GM23338 (cell line): ENCODE data around the gene PRSS50. TPM values are rescaled to one million over a fixed set of nuclear protein-coding genes. Genes with fewer than 3 reads are reported as not detected.

Source experiments
- ATAC-seq: fragments of 200-7000 bp; cut with Tn5 transposase; 3 replicates; pipeline ENCODE4 v1.9.1; 2020
- DNase-seq: peaks from one replicate; pipeline ENCODE4 v3.0.0-alpha.2; 2015; ENCODE audit warnings: low spot score
- H2AFZ ChIP-seq: fragments of 200-600 bp; sonication (generic); 2 replicates; pipeline ENCODE4 v1.8.0; 2016; ENCODE audit warnings: antibody characterized with exemption, mild to moderate bottlenecking, moderate library complexity
- H3F3A ChIP-seq: fragments of 200-600 bp; sonication (generic); replicated peaks from 2 replicates; pipeline ENCODE4 v1.8.0; 2017; ENCODE audit warnings: antibody characterized with exemption, mixed run types, low read depth
- H3K27ac ChIP-seq: fragments of 200-600 bp; sonication (generic); 2 replicates; pipeline ENCODE4 v1.6.1; 2016; ENCODE audit warnings: low read depth
- H3K27me3 ChIP-seq: fragments of 200-600 bp; sonication (generic); 2 replicates; pipeline ENCODE4 v1.8.0; 2016; ENCODE audit warnings: mild to moderate bottlenecking, mixed run types, moderate library complexity; ENCODE audit not compliant: insufficient read depth
- H3K36me3 ChIP-seq: fragments of 200-600 bp; sonication (generic); 2 replicates; pipeline ENCODE4 v1.8.0; 2016; ENCODE audit warnings: mild to moderate bottlenecking; ENCODE audit not compliant: insufficient read depth
- H3K4me1 ChIP-seq: fragments of 200-600 bp; sonication (generic); 2 replicates; pipeline ENCODE4 v1.8.0; 2016; ENCODE audit warnings: mild to moderate bottlenecking, moderate library complexity; ENCODE audit not compliant: insufficient read depth
- H3K4me2 ChIP-seq: fragments of 200-600 bp; sonication (generic); 2 replicates; pipeline ENCODE4 v1.7.1; 2017; ENCODE audit warnings: mixed run types
- H3K4me3 ChIP-seq: fragments of 200-600 bp; sonication (generic); 2 replicates; pipeline ENCODE4 v1.6.1; 2016; ENCODE audit warnings: mixed run types
- H3K79me2 ChIP-seq: fragments of 200-600 bp; sonication (generic); replicated peaks from 2 replicates; pipeline ENCODE4 v1.8.0; 2017; ENCODE audit warnings: mild to moderate bottlenecking; ENCODE audit not compliant: insufficient read depth
- H3K9me2 ChIP-seq: fragments of 200-600 bp; sonication (generic); 2 replicates; pipeline ENCODE4 v1.8.0; 2017; ENCODE audit not compliant: insufficient read depth
- H4K20me1 ChIP-seq: fragments of 200-600 bp; sonication (generic); replicated peaks from 2 replicates; pipeline ENCODE4 v1.8.0; 2017; ENCODE audit warnings: mild to moderate bottlenecking; ENCODE audit not compliant: insufficient read depth
- H3K27ac Mint-ChIP-seq: 2 replicates; pipeline ENCODE4 v1.8.0; 2020; ENCODE audit warnings: inconsistent platforms, mild to moderate bottlenecking, moderate library complexity, mixed read lengths
- H3K27me3 Mint-ChIP-seq: 3 replicates; pipeline ENCODE4 v1.8.0; 2022; ENCODE audit warnings: low read depth, mild to moderate bottlenecking, moderate library complexity, mixed read lengths, inconsistent platforms; ENCODE audit not compliant: insufficient read depth, poor library complexity
- H3K36me3 Mint-ChIP-seq: 3 replicates; pipeline ENCODE4 v1.8.0; 2021; ENCODE audit warnings: low read depth, mild to moderate bottlenecking, inconsistent platforms, moderate library complexity, mixed read lengths
- H3K4me1 Mint-ChIP-seq: 3 replicates; pipeline ENCODE4 v1.8.0; 2020; ENCODE audit warnings: mild to moderate bottlenecking, inconsistent platforms, mixed read lengths
- H3K4me3 Mint-ChIP-seq: 3 replicates; pipeline ENCODE4 v1.8.0; 2021; ENCODE audit warnings: moderate library complexity, mild to moderate bottlenecking, inconsistent platforms, mixed read lengths
- H3K9me3 Mint-ChIP-seq: 3 replicates; pipeline ENCODE4 v1.8.0; 2020; ENCODE audit warnings: moderate library complexity, mild to moderate bottlenecking, inconsistent platforms, mixed read lengths
- CREB1 ChIP-seq: fragments of 250-450 bp; sonication (Bioruptor Pico); IDR thresholded peaks from 2 replicates; pipeline ENCODE4 v1.5.0; 2020; ENCODE audit warnings: low read depth, mild to moderate bottlenecking, moderate library complexity
- EZH2 ChIP-seq: fragments of 200-600 bp; sonication (generic); IDR thresholded peaks from one replicate; pipeline ENCODE4 v1.8.0; 2017; ENCODE audit warnings: antibody characterized with exemption, mild to moderate bottlenecking, low read depth; ENCODE audit not compliant: unreplicated experiment
- EZH2phosphoT487 ChIP-seq: fragments of 200-600 bp; sonication (generic); IDR thresholded peaks from one replicate; pipeline ENCODE4 v1.8.1; 2018; ENCODE audit warnings: antibody characterized with exemption; ENCODE audit not compliant: unreplicated experiment
- JUNB ChIP-seq: IDR thresholded peaks from one replicate; pipeline ENCODE4 v1.6.1; 2016; ENCODE audit warnings: antibody characterized with exemption; ENCODE audit not compliant: unreplicated experiment
- NANOG ChIP-seq: IDR thresholded peaks from 2 replicates; pipeline ENCODE4 v1.6.1; 2016; ENCODE audit warnings: antibody characterized with exemption, borderline replicate concordance
- POLR2AphosphoS5 ChIP-seq: IDR thresholded peaks from 2 replicates; pipeline ENCODE4 v1.6.1; 2016; ENCODE audit warnings: antibody characterized with exemption, low read depth
- STAT1 ChIP-seq: IDR thresholded peaks from one replicate; pipeline ENCODE4 v1.6.1; 2016; ENCODE audit warnings: antibody characterized with exemption; ENCODE audit not compliant: unreplicated experiment
- ZNF114 ChIP-seq: fragments of 250-450 bp; sonication (Bioruptor Pico); IDR thresholded peaks from 2 replicates; pipeline ENCODE4 v1.5.0; 2020; ENCODE audit warnings: mild to moderate bottlenecking, moderate library complexity
- ZNF331 ChIP-seq: fragments of 250-450 bp; sonication (Bioruptor Pico); IDR thresholded peaks from 2 replicates; pipeline ENCODE4 v1.5.0; 2020; ENCODE audit warnings: low read depth, mild to moderate bottlenecking, moderate library complexity
- polyA plus RNA-seq: library from polyadenylated mRNA; unstranded; fragments of >200 nt; fragmentation: Nextera tagmentation; extraction: Ambion mirVana; gene quantifications from 2 replicates; pipeline ENCODE4 v1.2.1, GENCODE V29; 2016
- total RNA-seq: library from RNA; depleted of rRNA; stranded (reverse); fragments of >200 nt; shearing (Covaris generic); gene quantifications from 2 replicates; pipeline ENCODE4 v1.2.3, GENCODE V29; 2014
- TF ChIP-seq, protein P1 (sequence below): fragments of 250-450 bp; sonication (Bioruptor Pico); IDR thresholded peaks from 2 replicates; pipeline ENCODE4 v1.5.0; 2020; ENCODE audit warnings: mild to moderate bottlenecking, moderate library complexity
- TF ChIP-seq, protein P2 (sequence below): IDR thresholded peaks from 2 replicates; pipeline ENCODE4 v1.6.1; 2016; ENCODE audit warnings: antibody characterized with exemption
- TF ChIP-seq, protein P3 (sequence below), 2 experiments: fragments of 200-600 bp in 1 of 2; sonication (generic) in 1 of 2; conservative IDR thresholded peaks; 2 replicates each; pipeline versions ENCODE4 v1.5.1 to v1.6.1; 2016 to 2017; ENCODE audit warnings: antibody characterized with exemption in 2 of 2, low read depth in 2 of 2, mild to moderate bottlenecking in 2 of 2, moderate library complexity in 1 of 2
- TF ChIP-seq, protein P4 (sequence below): IDR thresholded peaks from one replicate; pipeline ENCODE4 v1.6.1; 2018; ENCODE audit warnings: antibody characterized with exemption; ENCODE audit not compliant: unreplicated experiment

Gene PRSS50
- total and polyA plus RNA-seq, 2 experiments from 2014 or later = 0.60 to 1.5 TPM

DNA sequence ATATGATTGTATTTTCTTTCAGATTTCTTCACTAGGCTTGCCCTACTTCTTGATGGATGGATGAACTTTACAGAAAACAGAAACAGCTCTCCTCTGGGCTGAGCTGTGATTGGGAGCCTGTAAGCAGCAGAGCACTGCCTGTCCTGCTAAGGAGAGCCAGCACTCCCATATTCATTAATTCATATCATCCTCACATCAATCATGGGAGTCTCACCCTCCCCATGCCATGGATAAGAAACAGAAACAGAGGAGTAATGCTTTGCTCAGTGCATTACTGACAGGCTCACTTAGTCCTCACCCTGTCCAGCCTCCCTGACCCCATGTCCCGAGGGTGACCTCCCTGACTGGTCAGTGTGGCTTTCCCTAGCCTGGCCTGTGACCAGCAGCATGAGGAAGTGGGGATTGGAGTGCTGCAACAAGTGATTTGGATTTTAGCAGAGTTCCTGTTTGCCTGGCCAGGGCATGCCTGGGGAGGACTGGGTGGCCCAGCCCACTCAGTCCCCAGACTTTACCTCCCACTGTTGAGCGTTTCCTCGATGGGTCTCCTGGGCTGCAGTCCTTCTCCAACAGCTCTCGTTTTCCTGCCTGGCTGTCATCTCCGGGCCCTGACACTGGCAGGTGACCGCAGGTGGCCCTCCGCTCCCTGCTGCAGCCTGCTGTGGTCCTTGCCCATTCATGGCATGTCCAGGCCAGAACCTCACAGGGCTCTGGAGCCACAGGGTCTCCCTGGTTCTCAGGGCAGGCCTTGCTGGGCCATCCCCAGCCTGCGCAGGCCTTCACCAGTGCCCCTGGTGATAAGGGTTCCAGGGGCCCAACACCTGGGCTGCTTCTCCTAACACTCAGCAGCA is 17.8 kb downstream of the PRSS50 start:
- no peaks in the 10 kb centered on the region for H3F3A ChIP-seq
- H3K36me3 Mint-ChIP-seq = no peaks in the 10 kb centered on the region
- H3K79me2 ChIP-seq = no peaks in the 10 kb centered on the region
- H3K4me2 ChIP-seq = no peak overlapping the region
- H3K27ac ChIP-seq = no peak overlapping the region
- no peaks in the 10 kb centered on the region for H3K9me2 ChIP-seq
- peaks cover 4% of the 10 kb centered on the region; the same call in 1 of the 2 replicates for H3K4me1 ChIP-seq
- DNase-seq (no peak), ATAC-seq (no peak)
- TF ChIP-seq POLR2AphosphoS5 = no peak
- TF ChIP-seq EZH2 = no peak
- TF ChIP-seq EZH2phosphoT487 = no peak
- no peak for TF ChIP-seq NANOG
- no peak for TF ChIP-seq ZNF114 (CRISPR knock-in tag)
- TF ChIP-seq, protein P1, sequence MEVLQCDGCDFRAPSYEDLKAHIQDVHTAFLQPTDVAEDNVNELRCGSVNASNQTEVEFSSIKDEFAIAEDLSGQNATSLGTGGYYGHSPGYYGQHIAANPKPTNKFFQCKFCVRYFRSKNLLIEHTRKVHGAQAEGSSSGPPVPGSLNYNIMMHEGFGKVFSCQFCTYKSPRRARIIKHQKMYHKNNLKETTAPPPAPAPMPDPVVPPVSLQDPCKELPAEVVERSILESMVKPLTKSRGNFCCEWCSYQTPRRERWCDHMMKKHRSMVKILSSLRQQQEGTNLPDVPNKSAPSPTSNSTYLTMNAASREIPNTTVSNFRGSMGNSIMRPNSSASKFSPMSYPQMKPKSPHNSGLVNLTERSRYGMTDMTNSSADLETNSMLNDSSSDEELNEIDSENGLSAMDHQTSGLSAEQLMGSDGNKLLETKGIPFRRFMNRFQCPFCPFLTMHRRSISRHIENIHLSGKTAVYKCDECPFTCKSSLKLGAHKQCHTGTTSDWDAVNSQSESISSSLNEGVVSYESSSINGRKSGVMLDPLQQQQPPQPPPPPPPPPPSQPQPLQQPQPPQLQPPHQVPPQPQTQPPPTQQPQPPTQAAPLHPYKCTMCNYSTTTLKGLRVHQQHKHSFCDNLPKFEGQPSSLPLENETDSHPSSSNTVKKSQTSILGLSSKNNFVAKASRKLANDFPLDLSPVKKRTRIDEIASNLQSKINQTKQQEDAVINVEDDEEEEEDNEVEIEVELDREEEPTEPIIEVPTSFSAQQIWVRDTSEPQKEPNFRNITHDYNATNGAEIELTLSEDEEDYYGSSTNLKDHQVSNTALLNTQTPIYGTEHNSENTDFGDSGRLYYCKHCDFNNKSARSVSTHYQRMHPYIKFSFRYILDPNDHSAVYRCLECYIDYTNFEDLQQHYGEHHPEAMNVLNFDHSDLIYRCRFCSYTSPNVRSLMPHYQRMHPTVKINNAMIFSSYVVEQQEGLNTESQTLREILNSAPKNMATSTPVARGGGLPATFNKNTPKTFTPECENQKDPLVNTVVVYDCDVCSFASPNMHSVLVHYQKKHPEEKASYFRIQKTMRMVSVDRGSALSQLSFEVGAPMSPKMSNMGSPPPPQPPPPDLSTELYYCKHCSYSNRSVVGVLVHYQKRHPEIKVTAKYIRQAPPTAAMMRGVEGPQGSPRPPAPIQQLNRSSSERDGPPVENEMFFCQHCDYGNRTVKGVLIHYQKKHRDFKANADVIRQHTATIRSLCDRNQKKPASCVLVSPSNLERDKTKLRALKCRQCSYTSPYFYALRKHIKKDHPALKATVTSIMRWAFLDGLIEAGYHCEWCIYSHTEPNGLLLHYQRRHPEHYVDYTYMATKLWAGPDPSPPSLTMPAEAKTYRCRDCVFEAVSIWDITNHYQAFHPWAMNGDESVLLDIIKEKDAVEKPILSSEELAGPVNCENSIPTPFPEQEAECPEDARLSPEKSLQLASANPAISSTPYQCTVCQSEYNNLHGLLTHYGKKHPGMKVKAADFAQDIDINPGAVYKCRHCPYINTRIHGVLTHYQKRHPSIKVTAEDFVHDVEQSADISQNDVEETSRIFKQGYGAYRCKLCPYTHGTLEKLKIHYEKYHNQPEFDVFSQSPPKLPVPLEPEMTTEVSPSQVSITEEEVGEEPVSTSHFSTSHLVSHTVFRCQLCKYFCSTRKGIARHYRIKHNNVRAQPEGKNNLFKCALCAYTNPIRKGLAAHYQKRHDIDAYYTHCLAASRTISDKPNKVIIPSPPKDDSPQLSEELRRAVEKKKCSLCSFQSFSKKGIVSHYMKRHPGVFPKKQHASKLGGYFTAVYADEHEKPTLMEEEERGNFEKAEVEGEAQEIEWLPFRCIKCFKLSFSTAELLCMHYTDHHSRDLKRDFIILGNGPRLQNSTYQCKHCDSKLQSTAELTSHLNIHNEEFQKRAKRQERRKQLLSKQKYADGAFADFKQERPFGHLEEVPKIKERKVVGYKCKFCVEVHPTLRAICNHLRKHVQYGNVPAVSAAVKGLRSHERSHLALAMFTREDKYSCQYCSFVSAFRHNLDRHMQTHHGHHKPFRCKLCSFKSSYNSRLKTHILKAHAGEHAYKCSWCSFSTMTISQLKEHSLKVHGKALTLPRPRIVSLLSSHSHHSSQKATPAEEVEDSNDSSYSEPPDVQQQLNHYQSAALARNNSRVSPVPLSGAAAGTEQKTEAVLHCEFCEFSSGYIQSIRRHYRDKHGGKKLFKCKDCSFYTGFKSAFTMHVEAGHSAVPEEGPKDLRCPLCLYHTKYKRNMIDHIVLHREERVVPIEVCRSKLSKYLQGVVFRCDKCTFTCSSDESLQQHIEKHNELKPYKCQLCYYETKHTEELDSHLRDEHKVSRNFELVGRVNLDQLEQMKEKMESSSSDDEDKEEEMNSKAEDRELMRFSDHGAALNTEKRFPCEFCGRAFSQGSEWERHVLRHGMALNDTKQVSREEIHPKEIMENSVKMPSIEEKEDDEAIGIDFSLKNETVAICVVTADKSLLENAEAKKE (CRISPR knock-in tag) = no peak
- TF ChIP-seq, protein P2, sequence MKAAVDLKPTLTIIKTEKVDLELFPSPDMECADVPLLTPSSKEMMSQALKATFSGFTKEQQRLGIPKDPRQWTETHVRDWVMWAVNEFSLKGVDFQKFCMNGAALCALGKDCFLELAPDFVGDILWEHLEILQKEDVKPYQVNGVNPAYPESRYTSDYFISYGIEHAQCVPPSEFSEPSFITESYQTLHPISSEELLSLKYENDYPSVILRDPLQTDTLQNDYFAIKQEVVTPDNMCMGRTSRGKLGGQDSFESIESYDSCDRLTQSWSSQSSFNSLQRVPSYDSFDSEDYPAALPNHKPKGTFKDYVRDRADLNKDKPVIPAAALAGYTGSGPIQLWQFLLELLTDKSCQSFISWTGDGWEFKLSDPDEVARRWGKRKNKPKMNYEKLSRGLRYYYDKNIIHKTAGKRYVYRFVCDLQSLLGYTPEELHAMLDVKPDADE = no peak
- TF ChIP-seq, protein P3, sequence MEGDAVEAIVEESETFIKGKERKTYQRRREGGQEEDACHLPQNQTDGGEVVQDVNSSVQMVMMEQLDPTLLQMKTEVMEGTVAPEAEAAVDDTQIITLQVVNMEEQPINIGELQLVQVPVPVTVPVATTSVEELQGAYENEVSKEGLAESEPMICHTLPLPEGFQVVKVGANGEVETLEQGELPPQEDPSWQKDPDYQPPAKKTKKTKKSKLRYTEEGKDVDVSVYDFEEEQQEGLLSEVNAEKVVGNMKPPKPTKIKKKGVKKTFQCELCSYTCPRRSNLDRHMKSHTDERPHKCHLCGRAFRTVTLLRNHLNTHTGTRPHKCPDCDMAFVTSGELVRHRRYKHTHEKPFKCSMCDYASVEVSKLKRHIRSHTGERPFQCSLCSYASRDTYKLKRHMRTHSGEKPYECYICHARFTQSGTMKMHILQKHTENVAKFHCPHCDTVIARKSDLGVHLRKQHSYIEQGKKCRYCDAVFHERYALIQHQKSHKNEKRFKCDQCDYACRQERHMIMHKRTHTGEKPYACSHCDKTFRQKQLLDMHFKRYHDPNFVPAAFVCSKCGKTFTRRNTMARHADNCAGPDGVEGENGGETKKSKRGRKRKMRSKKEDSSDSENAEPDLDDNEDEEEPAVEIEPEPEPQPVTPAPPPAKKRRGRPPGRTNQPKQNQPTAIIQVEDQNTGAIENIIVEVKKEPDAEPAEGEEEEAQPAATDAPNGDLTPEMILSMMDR (conservative IDR thresholded peaks at IDR 0.05; ENCODE audit: low read depth in 2 of 2) = no peak
- TF ChIP-seq CREB1 (CRISPR knock-in tag) = no peak
- TF ChIP-seq ZNF331 = no peak
- no peak for TF ChIP-seq JUNB
- no peak for TF ChIP-seq STAT1
- TF ChIP-seq, protein P4, sequence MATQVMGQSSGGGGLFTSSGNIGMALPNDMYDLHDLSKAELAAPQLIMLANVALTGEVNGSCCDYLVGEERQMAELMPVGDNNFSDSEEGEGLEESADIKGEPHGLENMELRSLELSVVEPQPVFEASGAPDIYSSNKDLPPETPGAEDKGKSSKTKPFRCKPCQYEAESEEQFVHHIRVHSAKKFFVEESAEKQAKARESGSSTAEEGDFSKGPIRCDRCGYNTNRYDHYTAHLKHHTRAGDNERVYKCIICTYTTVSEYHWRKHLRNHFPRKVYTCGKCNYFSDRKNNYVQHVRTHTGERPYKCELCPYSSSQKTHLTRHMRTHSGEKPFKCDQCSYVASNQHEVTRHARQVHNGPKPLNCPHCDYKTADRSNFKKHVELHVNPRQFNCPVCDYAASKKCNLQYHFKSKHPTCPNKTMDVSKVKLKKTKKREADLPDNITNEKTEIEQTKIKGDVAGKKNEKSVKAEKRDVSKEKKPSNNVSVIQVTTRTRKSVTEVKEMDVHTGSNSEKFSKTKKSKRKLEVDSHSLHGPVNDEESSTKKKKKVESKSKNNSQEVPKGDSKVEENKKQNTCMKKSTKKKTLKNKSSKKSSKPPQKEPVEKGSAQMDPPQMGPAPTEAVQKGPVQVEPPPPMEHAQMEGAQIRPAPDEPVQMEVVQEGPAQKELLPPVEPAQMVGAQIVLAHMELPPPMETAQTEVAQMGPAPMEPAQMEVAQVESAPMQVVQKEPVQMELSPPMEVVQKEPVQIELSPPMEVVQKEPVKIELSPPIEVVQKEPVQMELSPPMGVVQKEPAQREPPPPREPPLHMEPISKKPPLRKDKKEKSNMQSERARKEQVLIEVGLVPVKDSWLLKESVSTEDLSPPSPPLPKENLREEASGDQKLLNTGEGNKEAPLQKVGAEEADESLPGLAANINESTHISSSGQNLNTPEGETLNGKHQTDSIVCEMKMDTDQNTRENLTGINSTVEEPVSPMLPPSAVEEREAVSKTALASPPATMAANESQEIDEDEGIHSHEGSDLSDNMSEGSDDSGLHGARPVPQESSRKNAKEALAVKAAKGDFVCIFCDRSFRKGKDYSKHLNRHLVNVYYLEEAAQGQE = no peak
- H3K27ac Mint-ChIP-seq = no peak overlapping the region
- H3K4me3 ChIP-seq = no peak overlapping the region
- H3K27me3 Mint-ChIP-seq = peaks cover 22% of the 10 kb centered on the region
- no peak overlapping the region for H2AFZ ChIP-seq
- H3K4me1 Mint-ChIP-seq = peaks cover 9% of the 10 kb centered on the region; the same call in 2 of the 3 replicates
- peaks cover 23% of the 10 kb centered on the region for H3K27me3 ChIP-seq
- H3K36me3 ChIP-seq = no peaks in the 10 kb centered on the region
- H3K9me3 Mint-ChIP-seq = no peaks in the 10 kb centered on the region
- 0 out of 3 replicates have a peak overlapping the region, but pooled peaks have one; percentile 53 for H3K4me3 Mint-ChIP-seq
- H4K20me1 ChIP-seq = no peaks in the 10 kb centered on the region
